Cardiac muscle cell (in vitro differentiated cells and primary cell): ENCODE measurements around the gene TSPAN11. TPM values are rescaled to one million over a fixed set of nuclear protein-coding genes. Genes with fewer than 3 reads are reported as not detected.

Experiments used
- DNase-seq, 2 donors: peaks; one replicate each; pipeline versions ENCODE4 v3.0.0 to v3.0.0-alpha.2; 2010 to 2017; ENCODE audit warnings: low read depth in 1 of 2, low spot score in 1 of 2
- H3K27ac ChIP-seq: fragments of 200-600 bp; sonication (generic); 2 replicates; pipeline ENCODE4 v1.5.1; 2016
- H3K27me3 ChIP-seq: fragments of 200-600 bp; sonication (generic); 2 replicates; pipeline ENCODE4 v1.6.0; 2016; ENCODE audit warnings: control low read depth
- H3K36me3 ChIP-seq: fragments of 200-600 bp; sonication (generic); 2 replicates; pipeline ENCODE4 v1.5.1; 2016; ENCODE audit warnings: control low read depth
- H3K4me1 ChIP-seq: fragments of 200-600 bp; sonication (generic); 2 replicates; pipeline ENCODE4 v1.8.1; 2017; ENCODE audit warnings: low read depth, mild to moderate bottlenecking, mixed run types
- H3K4me3 ChIP-seq: fragments of 200-600 bp; sonication (generic); 2 replicates; pipeline ENCODE4 v1.5.1; 2016; ENCODE audit warnings: mild to moderate bottlenecking
- H3K9me3 ChIP-seq: fragments of 200-600 bp; sonication (generic); 2 replicates; pipeline ENCODE4 v1.5.1; 2017; ENCODE audit warnings: low read depth, mild to moderate bottlenecking, control low read depth
- polyA plus RNA-seq: library from polyadenylated mRNA; unstranded; fragments of >200 nt; fragmentation: Nextera tagmentation; extraction: Ambion mirVana; gene quantifications from 2 replicates; pipeline ENCODE4 v1.2.1, GENCODE V29; 2016
- total RNA-seq: library from RNA; depleted of rRNA; stranded (reverse); fragments of >200 nt; gene quantifications from 2 replicates; pipeline ENCODE4 v1.2.3, GENCODE V29; 2016
- TF ChIP-seq, protein P1 (sequence below): IDR thresholded peaks from 2 replicates; pipeline ENCODE4 v1.5.1; 2012; ENCODE audit warnings: low read depth, mild to moderate bottlenecking, low read length

Gene TSPAN11
- total and polyA plus RNA-seq, 2 experiments from 2014 or later: 11.1 to 26.1 TPM

DNA sequence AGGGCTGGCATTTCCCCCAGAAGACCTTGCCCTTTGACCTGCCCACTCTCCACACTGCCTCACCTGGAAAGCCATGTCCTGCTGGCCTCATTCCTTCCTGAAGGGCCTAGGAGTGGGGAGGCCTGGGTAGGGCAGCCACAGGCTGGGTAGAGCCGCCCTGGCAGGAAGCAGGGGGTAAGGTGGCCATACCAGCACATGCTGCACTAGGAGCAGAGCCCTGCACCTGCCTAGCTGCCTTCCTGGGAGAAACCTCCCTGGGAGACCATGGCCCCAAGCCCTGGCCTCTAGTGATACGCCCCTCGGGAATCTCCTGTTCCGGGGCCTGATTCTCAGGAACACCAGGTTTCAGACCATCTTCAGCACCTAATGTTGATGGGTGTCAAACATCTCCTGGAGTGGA lies 65.8 kb downstream of the TSPAN11 start:
- no peak overlapping the region for H3K4me3 ChIP-seq
- no peaks in the 10 kb centered on the region for H3K9me3 ChIP-seq
- no peaks in the 10 kb centered on the region for H3K27me3 ChIP-seq
- H3K27ac ChIP-seq: no peak overlapping the region
- DNase-seq: no peak
- TF ChIP-seq, protein P1, sequence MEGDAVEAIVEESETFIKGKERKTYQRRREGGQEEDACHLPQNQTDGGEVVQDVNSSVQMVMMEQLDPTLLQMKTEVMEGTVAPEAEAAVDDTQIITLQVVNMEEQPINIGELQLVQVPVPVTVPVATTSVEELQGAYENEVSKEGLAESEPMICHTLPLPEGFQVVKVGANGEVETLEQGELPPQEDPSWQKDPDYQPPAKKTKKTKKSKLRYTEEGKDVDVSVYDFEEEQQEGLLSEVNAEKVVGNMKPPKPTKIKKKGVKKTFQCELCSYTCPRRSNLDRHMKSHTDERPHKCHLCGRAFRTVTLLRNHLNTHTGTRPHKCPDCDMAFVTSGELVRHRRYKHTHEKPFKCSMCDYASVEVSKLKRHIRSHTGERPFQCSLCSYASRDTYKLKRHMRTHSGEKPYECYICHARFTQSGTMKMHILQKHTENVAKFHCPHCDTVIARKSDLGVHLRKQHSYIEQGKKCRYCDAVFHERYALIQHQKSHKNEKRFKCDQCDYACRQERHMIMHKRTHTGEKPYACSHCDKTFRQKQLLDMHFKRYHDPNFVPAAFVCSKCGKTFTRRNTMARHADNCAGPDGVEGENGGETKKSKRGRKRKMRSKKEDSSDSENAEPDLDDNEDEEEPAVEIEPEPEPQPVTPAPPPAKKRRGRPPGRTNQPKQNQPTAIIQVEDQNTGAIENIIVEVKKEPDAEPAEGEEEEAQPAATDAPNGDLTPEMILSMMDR: no peak
- no peaks in the 10 kb centered on the region for H3K36me3 ChIP-seq
- H3K4me1 ChIP-seq: no peaks in the 10 kb centered on the region

DNA sequence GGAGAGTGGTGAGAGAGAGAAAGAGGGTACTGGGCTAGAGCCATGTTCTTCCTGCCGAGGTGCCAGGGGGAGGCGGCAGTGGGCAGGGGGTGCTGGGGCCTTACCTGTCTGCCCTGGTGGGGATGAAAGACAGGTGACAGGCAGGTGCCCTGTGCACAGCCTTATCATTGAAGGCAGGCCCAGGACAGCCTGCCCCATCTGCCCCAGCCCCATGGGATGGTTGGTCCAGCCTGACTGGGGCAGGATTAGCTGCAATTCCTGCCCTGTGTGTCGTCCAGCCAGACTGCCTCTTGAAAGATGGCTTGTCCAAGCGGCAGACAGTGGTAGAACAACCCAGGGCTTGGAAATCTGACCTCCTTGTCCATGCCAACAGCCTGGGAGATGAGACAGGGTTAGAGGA lies 67.2 kb downstream of the TSPAN11 start:
- Histone ChIP-seq H3K27me3 (no peaks in the 10 kb centered on the region), H3K36me3 (no peaks in the 10 kb centered on the region), H3K9me3 (no peaks in the 10 kb centered on the region), H3K27ac (no peak overlapping the region), H3K4me3 (no peak overlapping the region), H3K4me1 (no peaks in the 10 kb centered on the region)
- no peak for DNase-seq
- TF ChIP-seq, protein P1: no peak

DNA sequence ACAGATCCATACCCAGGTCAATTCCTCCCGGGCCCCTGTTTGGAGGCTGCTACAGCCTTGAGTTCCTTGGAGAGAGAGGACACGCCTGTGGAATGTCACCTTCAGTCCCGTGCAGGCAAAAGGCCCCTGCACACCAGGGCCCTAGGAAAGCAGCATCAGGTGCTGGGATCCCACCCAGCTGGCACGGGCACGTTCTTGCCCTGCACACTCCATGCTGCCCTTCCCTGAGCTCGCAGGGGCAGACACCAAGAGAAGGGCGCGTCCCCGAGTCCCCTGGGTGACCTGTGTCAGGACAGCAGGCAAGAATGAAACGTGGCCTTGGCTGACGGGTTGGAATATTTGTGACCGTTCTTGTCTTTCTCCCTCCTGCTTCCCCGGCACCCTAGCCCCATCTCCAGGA lies 67.7 kb downstream of the TSPAN11 start:
- Histone ChIP-seq H3K4me3 (no peak overlapping the region), H3K4me1 (no peaks in the 10 kb centered on the region), H3K27ac (no peak overlapping the region), H3K36me3 (no peaks in the 10 kb centered on the region), H3K9me3 (no peaks in the 10 kb centered on the region), H3K27me3 (no peaks in the 10 kb centered on the region)
- DNase-seq: no peak
- TF ChIP-seq, protein P1: no peak

DNA sequence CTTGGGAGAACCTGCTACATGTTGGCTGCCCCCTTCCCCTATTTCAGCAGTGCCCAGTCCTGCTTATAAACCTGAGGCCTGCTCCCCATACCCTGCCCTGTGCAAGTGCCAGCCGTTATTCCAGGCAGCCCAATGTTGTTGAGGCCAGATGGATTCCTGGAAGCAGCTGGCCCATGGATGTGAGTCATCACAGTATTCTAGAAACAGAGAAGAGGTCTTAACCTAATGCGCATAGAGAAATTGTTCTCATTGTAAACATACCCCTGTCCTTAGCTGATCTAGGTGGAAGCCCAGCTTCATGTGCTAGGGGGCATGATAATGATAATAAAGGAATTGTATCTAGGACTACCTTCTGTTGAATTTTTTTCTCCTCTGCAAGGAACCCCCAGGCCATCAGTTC lies 69.7 kb downstream of the TSPAN11 start:
- H3K4me3 ChIP-seq: no peak overlapping the region
- no peaks in the 10 kb centered on the region for H3K27me3 ChIP-seq
- no peaks in the 10 kb centered on the region for H3K4me1 ChIP-seq
- TF ChIP-seq, protein P1: no peak
- H3K36me3 ChIP-seq: no peaks in the 10 kb centered on the region
- no peaks in the 10 kb centered on the region for H3K9me3 ChIP-seq
- H3K27ac ChIP-seq: no peak overlapping the region
- DNase-seq: peak in 1 of 2 donors; percentile 67

DNA sequence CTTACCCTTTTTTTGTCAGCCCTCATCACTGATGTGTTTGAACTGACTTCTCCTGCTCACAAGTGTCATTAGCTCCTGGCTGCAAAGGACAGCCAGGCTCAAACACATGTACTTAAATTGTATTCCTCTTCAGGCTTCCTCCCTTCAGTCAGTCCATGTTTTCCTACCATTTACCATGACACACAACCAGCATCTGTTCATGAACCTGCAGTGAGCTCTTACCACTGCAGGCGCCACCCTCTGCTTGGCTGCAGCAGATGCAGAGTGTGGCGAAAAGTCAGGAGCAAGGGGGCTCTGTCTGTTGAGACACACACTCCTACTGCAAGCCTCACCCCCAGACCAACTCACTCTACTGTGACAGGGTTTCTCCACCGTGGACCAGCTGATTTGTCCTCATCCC lies 70.2 kb downstream of the TSPAN11 start:
- Histone ChIP-seq H3K36me3 (no peaks in the 10 kb centered on the region), H3K4me3 (no peak overlapping the region), H3K27me3 (no peaks in the 10 kb centered on the region), H3K27ac (no peak overlapping the region), H3K4me1 (no peaks in the 10 kb centered on the region), H3K9me3 (no peaks in the 10 kb centered on the region)
- no peak for DNase-seq
- TF ChIP-seq, protein P1: no peak
